H1 (cell line): Measurements from ENCODE around the gene FBXL16. TPM values are rescaled to one million over a fixed set of nuclear protein-coding genes. Genes with fewer than 3 reads are reported as not detected.

Experiments
- CTCF ChIP-seq, 3 experiments: IDR thresholded peaks; 1 replicate in 2 of 3; 2 replicates in 1 of 3; pipeline versions ENCODE4 v1.5.1 to v1.6.1; 2011; ENCODE audit warnings: low read length in 3 of 3, mild to moderate bottlenecking in 3 of 3, inconsistent platforms in 2 of 3, low read depth in 1 of 3, moderate library complexity in 1 of 3; ENCODE audit not compliant: insufficient read depth in 1 of 3; ENCODE audit errors: control extremely low read depth in 1 of 3
- FOSL1 ChIP-seq: IDR thresholded peaks from 2 replicates; pipeline ENCODE4 v1.6.1; 2011; ENCODE audit warnings: mild to moderate bottlenecking, low read depth, low read length, moderate library complexity; ENCODE audit not compliant: insufficient read depth
- GTF2F1 ChIP-seq: IDR thresholded peaks from 2 replicates; pipeline ENCODE4 v1.6.1; 2012; ENCODE audit warnings: low read depth, low read length, improper control_type of control experiment, borderline replicate concordance
- JUN ChIP-seq: IDR thresholded peaks from 2 replicates; pipeline ENCODE4 v1.6.1; 2011; ENCODE audit warnings: low read depth, mild to moderate bottlenecking, improper control_type of control experiment, low read length
- MAX ChIP-seq: IDR thresholded peaks from 2 replicates; pipeline ENCODE4 v1.6.1; 2012; ENCODE audit warnings: inconsistent platforms
- RBBP5 ChIP-seq: IDR thresholded peaks from 2 replicates; pipeline ENCODE4 v1.7.1; 2012; ENCODE audit warnings: low read depth, mild to moderate bottlenecking, inconsistent platforms, low read length, moderate library complexity, borderline replicate concordance
- TBP ChIP-seq: IDR thresholded peaks from 2 replicates; pipeline ENCODE4 v1.6.1; 2011; ENCODE audit warnings: low read depth, low read length, improper control_type of control experiment
- YY1 ChIP-seq: IDR thresholded peaks from 2 replicates; pipeline ENCODE4 v1.6.1; 2011; ENCODE audit warnings: low read depth, mild to moderate bottlenecking, low read length
- polyA plus RNA-seq, 7 experiments: library from polyadenylated mRNA; depleted of rRNA in 3 of 7; stranded (reverse) in 5 of 7; unstranded in 2 of 7; fragments of >200 nt in 5 of 7; fragments of 200-250 nt in 2 of 7; gene quantifications; 1 replicate in 5 of 7; 2 replicates in 1 of 7; 4 replicates in 1 of 7; pipeline versions ENCODE4 v1.2.1 to v1.2.3, GENCODE V29; 2011 to 2013; ENCODE audit warnings: missing spikeins in 2 of 7, mixed read lengths in 2 of 7
- total RNA-seq: library from RNA; stranded (reverse); fragmentation: NEBNext Ultra II Directional; extraction: Animal tissue kit (Norgen Biotek cat#: 25700); gene quantifications from 2 replicates; pipeline ENCODE4 v1.2.1, GENCODE V29; 2021
- TF ChIP-seq, protein P1 (sequence below): IDR thresholded peaks from 2 replicates; pipeline ENCODE4 v1.6.1; 2012; ENCODE audit warnings: inconsistent platforms

Gene FBXL16
- total and polyA plus RNA-seq, 2 of the 8 experiments (the other 6 are each of a cell fraction or from before 2014, with no cell fraction given): 12.5 to 12.8 TPM

DNA sequence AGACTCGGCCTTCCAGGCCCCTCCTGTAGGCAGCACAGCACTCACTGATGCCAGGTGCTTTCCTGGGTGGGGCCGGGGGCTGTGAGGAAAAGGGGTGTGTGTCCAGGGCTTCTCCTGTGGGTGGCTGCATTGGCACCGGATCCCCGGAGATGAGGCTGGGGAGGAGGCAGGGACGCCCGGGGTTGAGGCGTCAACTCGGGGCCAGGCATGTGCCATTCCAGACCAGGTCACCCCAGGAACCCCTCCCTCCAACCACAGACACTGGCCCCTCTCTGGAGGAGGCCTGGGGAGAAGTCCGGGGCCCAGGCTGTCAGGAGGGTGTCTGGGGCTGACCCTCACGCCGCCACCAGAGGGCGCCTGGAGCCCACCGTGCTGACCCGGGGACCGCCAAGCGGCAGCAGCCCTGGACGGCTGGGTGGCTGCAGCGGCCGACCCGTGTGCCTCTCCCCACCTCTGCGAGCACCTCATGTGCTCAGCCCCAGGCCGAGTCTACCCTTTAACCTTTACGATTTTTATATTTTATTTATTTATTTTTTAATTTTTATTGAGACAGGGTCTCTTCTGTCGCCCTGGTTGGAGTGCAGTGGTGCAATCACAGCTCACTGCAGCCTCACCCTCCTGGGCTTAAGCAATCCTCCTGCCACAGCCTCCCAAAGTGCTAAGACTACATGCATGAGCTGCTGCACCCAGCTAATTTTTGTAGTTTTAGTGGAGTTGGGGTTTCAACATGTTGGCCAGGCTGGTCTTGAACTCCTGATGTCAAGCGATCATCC is 6.1 kb upstream of the FBXL16 start (continued):
- TF ChIP-seq CTCF (IDR thresholded peaks at IDR 0.05; ENCODE audit: control extremely low read depth in 1 of 3, insufficient read depth in 1 of 3, low read depth in 1 of 3, low read length in 3 of 3): peak; percentile 91 to 98 (median 95)
- TF ChIP-seq GTF2F1: no peak
- no peak; the same call in 1 of the 2 replicates for TF ChIP-seq JUN
- no peak for TF ChIP-seq TBP
- TF ChIP-seq FOSL1: no peak
- peak; percentile 46; the same call in 1 of the 2 replicates for TF ChIP-seq MAX
- TF ChIP-seq YY1: 0 out of 2 replicates have a peak, but pooled peaks have one; percentile 29
- no peak for TF ChIP-seq RBBP5
- TF ChIP-seq, protein P1, sequence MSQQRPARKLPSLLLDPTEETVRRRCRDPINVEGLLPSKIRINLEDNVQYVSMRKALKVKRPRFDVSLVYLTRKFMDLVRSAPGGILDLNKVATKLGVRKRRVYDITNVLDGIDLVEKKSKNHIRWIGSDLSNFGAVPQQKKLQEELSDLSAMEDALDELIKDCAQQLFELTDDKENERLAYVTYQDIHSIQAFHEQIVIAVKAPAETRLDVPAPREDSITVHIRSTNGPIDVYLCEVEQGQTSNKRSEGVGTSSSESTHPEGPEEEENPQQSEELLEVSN: peak; percentile 74; the same call in 1 of the 2 replicates
